GM18861 (cell line): Measurements from ENCODE around the gene CCDC18.

Experiments
- ATAC-seq: cut with Tn5 transposase; IDR thresholded peaks from one replicate; pipeline ENCODE4 v1.9.1; 2021; ENCODE audit not compliant: unreplicated experiment

The CCDC18 gene

DNA sequence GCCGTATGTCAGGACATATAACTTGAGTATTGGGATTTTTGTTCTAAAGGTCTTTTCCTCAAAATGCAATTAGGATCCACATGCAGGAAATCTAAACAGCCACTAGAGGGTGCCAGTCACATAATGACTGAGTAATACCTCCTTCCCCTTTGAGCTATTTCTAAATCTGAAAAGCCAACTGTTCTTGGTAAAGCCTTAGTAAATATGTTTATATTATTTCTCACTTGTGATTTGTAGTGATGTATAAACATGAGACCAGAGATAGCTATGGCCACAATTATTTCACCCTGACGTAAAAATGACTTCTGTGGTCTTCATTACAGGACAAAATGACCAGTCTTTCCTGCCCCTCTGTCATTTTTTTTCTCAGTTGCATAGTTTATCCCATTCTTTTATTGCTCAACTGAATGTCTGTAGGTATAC is 124.2 kb downstream of the CCDC18 start:
- no peak for ATAC-seq

DNA sequence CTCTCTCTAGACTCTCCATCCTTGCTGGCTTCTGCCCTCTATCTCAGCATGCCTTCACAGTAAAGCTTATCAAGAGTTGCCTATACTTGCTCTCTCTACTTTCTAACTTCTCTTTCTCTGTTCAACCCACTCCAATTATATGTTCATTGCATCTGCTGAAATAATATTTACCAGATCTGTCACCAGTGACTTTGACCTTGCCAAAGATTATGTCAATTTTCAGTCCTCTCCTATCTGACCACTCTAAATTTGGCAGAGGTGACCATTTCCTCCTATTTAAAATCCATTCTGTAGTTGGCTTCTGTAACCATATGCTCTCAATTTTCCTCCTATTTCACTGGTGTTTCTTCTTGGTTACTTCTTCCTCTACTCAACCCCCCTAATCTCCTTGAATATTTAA is 126.4 kb downstream of the CCDC18 start:
- ATAC-seq, result no peak

DNA sequence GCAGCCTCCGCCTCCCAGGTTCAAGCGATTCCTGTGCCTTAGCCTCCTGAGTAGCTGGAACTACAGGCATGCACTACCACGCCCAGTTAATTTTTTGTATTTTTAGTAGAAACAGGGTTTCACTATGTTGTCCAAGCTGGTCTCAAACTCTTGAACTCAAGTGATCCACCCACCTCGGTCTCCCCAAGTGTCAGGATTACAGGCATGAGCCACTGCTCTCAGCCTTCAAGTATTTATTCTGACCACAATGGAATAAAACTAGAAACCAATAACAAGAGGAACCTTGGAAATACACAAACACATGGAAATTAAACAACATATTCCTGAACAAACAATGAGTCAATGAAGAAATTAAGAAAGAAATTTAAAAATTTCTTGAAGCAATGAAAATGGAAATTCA is 132.5 kb downstream of the CCDC18 start:
- no peak for ATAC-seq

DNA sequence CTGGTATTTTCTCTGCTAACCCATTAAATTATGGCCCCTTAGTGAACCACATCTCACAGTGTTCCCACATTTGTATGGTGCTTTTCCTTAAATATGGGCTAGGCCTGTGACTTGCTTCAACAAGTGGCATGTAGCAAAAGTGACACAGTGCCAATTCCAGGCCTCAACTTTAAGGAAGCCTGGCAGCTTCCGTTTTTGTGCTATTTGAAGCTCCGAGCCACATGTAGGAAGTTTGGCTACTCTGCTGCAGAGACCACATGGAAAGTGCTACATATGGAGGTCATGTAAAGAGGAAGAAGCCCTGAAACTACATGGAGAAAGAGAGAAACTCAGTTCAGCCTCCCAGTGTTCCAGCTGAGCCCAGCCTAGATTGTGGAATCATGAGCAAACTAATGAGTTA is 136.7 kb downstream of the CCDC18 start:
- no peak for ATAC-seq

DNA sequence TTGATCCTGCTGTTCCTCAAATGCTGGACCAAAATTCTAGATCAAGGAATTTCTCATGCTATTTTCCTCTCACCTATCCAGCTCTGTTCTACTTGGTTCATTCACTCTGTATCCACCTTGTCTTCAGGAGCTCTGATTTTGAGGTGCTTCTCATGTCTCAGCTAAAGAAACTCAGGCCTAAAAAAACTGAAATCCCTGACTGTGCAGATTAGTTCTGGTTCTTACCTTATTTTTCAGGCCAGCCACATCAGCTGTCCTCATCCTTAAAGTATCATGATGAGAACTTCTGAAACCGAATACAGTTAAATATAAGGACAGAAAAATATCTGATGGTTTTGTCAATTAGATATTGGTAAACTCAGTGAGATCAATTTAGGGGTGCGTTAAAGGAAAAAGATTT is 137.4 kb downstream of the CCDC18 start:
- no peak for ATAC-seq

DNA sequence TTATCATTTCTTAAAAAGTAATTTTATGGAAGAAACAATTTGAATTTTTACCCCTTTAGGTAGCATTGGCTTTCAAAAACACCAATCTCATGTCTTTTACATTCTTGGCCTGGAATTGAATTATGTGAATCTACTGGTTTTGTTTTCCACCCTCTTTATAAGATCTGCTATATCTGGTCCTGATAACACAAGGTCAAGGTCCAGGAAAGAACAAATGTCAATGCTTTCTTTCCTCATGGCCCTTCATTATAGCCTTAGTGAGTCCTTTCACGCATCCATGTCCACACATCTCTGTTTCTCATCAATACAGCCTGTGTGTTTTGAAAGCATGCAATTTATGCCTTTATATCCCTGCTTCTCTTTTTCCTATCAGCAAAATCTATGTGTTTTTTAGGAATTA is 141.2 kb downstream of the CCDC18 start:
- ATAC-seq, result no peak

DNA sequence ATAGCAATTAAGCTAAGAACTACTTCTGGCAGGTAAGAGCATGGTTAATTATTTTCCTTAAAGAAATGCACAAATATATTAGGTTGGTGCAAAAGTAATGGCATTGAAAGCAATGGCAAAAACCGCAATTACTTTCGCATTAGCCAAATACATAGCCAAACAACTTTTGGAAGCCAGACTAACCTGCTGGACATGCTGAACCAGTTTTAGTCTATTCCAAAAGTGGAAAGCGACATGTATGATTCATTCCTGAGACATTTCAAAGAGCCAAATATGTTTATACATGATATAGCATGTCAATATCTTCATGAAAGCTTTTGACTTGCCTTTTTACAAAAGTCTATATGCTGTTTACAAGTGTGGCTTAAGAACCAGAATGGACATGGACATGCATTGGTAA is 141.8 kb downstream of the CCDC18 start:
- no peak for ATAC-seq

DNA sequence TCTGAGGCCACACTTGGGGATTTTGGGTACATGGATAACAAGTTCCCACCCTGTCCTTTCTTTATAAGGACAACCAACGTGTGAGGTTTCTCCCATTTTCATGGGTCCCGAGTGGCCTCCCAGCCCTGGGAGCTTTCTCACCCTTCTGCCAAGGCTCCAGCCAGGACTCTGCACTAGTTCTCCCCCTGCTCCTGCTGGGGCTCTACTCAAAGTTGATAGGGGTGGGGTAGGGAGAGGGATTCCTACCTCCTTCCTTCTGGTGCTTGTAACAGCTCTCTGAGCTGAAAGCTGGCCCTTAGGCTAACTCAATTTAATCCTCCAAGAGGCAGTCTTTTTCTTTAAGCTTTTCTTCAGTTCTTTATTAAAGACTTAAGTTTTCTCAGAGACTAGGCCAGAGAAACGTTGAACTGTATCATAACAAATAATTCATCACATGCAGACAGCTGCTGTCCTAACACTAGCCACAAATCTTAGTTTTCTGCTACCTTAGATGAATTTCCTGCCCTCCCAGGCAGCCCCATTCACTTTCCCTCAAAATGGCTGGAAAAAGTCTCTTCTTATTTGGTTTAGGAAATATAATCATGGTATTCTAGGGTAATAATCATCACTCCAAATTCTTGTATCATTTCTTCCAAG is 142.8 kb downstream of the CCDC18 start:
- no peak for ATAC-seq

DNA sequence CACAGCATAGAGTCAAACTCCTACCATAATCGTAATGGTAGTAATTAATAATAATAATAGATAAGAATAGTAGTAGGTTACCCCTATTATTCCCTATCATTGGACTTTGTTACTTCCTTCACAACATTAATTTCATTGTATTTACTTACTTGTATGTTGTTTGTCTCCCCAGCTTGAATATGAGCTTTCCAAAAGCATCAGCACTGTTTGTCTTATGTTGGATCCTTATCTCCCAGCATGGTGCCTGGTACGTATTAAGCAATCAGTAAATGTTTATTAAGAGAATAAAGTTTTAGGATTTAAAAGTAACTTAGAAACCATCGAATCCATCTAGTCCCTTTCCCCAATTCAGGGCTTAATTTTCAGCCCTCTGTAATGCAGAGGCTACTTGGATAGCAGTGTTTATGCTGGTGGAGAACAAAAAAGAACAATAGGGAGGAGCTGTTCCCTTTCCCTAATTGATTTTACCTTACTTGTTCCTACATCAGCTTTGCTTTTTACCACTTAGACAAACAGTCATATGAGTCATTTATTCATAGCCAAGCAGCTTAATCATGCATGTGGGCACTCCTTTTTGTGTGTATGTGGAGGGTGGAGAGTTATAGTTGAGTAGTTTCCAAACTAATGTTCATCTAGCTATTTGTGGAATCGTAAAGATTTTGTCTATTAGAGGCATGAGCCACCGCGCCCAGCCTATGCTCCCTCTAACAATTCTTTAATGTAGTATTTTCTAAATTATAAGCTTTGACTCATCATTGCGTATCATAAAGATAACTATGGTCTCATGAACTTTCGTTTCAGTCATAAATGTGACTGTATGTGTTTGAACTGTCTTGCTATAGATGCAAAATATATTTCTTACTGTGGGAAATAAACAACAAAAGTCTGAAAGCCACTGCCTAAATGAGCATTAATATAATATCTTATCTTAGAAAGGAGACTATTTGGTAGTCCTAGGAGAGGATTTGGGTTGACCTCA is 144.3 kb downstream of the CCDC18 start:
- no peak for ATAC-seq
